ENCODE data around the gene INSYN2A.

INSYN2A gene

GRCh38 chr10:127189226-127189625, 7.2 kb downstream of the INSYN2A start:
- H3K9ac ChIP-seq (ENCODE audit: low read length) = no peak overlapping the region
- H3K36me3 ChIP-seq (ENCODE audit: low read length) = no peaks in the 10 kb centered on the region
- no peak overlapping the region for H2AFZ ChIP-seq (ENCODE audit: low read depth, low read length, severe bottlenecking)
- no peaks in the 10 kb centered on the region for H3K9me3 ChIP-seq (ENCODE audit: insufficient read depth, low read length)
- H3F3A ChIP-seq (ENCODE audit: insufficient read depth) = no peaks in the 10 kb centered on the region
- no peak overlapping the region for H3K4me2 ChIP-seq (ENCODE audit: low read depth, low read length, poor library complexity, severe bottlenecking)
- no peaks in the 10 kb centered on the region for H3K27me3 ChIP-seq (ENCODE audit: low read length)
- no peaks in the 10 kb centered on the region for H3K79me2 ChIP-seq (ENCODE audit: insufficient read depth, low read length)
- no peaks in the 10 kb centered on the region for H4K20me1 ChIP-seq (ENCODE audit: low read depth, low read length)
- TF ChIP-seq EZH2phosphoT487 (conservative IDR thresholded peaks at IDR 0.05; ENCODE audit: low read length) (no peak), CTCF (IDR thresholded peaks at IDR 0.05; ENCODE audit: insufficient read depth, low read length, poor library complexity, severe bottlenecking) (no peak)
- no peak overlapping the region for H3K27ac ChIP-seq (ENCODE audit: low read depth, low read length)
- no peak overlapping the region for H3K4me3 ChIP-seq (ENCODE audit: insufficient read depth, low read length, poor library complexity, severe bottlenecking)
- H3K9me2 ChIP-seq (replicated peaks; ENCODE audit: insufficient read depth, low read length) = 0 out of 2 replicates have a peak, but pooled peaks cover 3% of the 10 kb centered on the region

- Histone ChIP-seq H3K4me3 (ENCODE audit: insufficient read depth, low read length, poor library complexity, severe bottlenecking) (no peak overlapping the region), H2AFZ (ENCODE audit: low read depth, low read length, severe bottlenecking) (no peak overlapping the region), H3K27me3 (ENCODE audit: low read length) (no peaks in the 10 kb centered on the region)
Measured at GRCh38 chr10:127186813-127187212, 9.6 kb downstream of the INSYN2A start.

DNA sequence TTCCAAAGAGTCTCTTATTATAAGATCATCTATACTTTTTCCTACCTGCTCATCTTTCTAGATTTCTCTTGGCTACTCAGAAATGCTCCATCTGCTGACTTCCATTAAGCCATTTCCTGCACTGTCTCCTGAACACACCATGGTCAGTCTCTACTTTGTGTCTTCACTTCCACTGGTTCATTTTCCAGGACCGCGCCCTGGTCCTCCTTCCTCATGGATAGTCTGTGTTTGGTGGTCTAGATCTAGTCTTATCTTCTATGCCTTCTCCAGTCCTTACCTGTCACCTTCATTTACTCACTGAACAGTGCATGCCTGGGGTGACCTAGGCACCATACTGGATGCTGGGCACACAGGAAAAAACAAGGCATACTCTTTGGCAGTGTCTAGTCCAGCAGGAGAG, 11.8 kb downstream of the INSYN2A start:
- H3K4me3 ChIP-seq (ENCODE audit: insufficient read depth, low read length, poor library complexity, severe bottlenecking) = no peak overlapping the region
- no peaks in the 10 kb centered on the region for H4K20me1 ChIP-seq (ENCODE audit: low read depth, low read length)
- no peak for TF ChIP-seq EZH2phosphoT487 (conservative IDR thresholded peaks at IDR 0.05; ENCODE audit: low read length)
- no peak for TF ChIP-seq CTCF (IDR thresholded peaks at IDR 0.05; ENCODE audit: insufficient read depth, low read length, poor library complexity, severe bottlenecking)
- H3K4me2 ChIP-seq (ENCODE audit: low read depth, low read length, poor library complexity, severe bottlenecking) = no peak overlapping the region
- no peak overlapping the region for H3K27ac ChIP-seq (ENCODE audit: low read depth, low read length)
- H3K9me3 ChIP-seq (ENCODE audit: insufficient read depth, low read length) = no peaks in the 10 kb centered on the region
- no peaks in the 10 kb centered on the region for H3K9me2 ChIP-seq (replicated peaks; ENCODE audit: insufficient read depth, low read length)
- H3K36me3 ChIP-seq (ENCODE audit: low read length) = no peaks in the 10 kb centered on the region
- no peaks in the 10 kb centered on the region for H3K79me2 ChIP-seq (ENCODE audit: insufficient read depth, low read length)
- no peaks in the 10 kb centered on the region for H3F3A ChIP-seq (ENCODE audit: insufficient read depth)
- H3K27me3 ChIP-seq (ENCODE audit: low read length) = no peaks in the 10 kb centered on the region
- H3K9ac ChIP-seq (ENCODE audit: low read length) = no peak overlapping the region
- H2AFZ ChIP-seq (ENCODE audit: low read depth, low read length, severe bottlenecking) = no peak overlapping the region

More at GRCh38 chr10:127186813-127187212, 9.6 kb downstream of the INSYN2A start:
- Histone ChIP-seq H4K20me1 (ENCODE audit: low read depth, low read length) (no peaks in the 10 kb centered on the region), H3K4me2 (ENCODE audit: low read depth, low read length, poor library complexity, severe bottlenecking) (no peak overlapping the region), H3K9me3 (ENCODE audit: insufficient read depth, low read length) (no peaks in the 10 kb centered on the region), H3K27ac (ENCODE audit: low read depth, low read length) (no peak overlapping the region), H3K9me2 (replicated peaks; ENCODE audit: insufficient read depth, low read length) (0 out of 2 replicates have a peak, but pooled peaks cover under 1% of the 10 kb centered on the region), H3F3A (ENCODE audit: insufficient read depth) (no peaks in the 10 kb centered on the region), H3K36me3 (ENCODE audit: low read length) (no peaks in the 10 kb centered on the region), H3K79me2 (ENCODE audit: insufficient read depth, low read length) (no peaks in the 10 kb centered on the region), H3K9ac (ENCODE audit: low read length) (no peak overlapping the region)
- TF ChIP-seq CTCF (IDR thresholded peaks at IDR 0.05; ENCODE audit: insufficient read depth, low read length, poor library complexity, severe bottlenecking) (no peak), EZH2phosphoT487 (conservative IDR thresholded peaks at IDR 0.05; ENCODE audit: low read length) (no peak)
